A673 (cell line): ENCODE results near the gene PIGS. TPM values are rescaled to one million over a fixed set of nuclear protein-coding genes. Genes with fewer than 3 reads are reported as not detected.
"Not testable (repeated sequence)": the region's sequence is repeated elsewhere in the genome, so short reads cannot be mapped to it uniquely, and the experiment has no call there.

Experiments
- BruUV-seq: library from RNA; stranded (reverse); fragments of 400-500 nt; replicated peaks from 2 replicates; lab custom pipeline; 2021; lab: Mats Ljungman, UMichigan
- CTCF ChIA-PET: fragments of 300-600 bp; sonication (Branson Sonifier 250); formaldehyde crosslinking; loops from one replicate; lab custom pipeline; 2022; ENCODE audit warnings: antibody characterized with exemption; lab: Charles Lee
- POLR2A ChIA-PET: fragments of 300-600 bp; sonication (Branson Sonifier 250); formaldehyde crosslinking; loops from one replicate; lab custom pipeline; 2022; ENCODE audit warnings: antibody characterized with exemption; ENCODE audit not compliant: low non-redundant PET; lab: Charles Lee
- DNase-seq: peaks from one replicate; pipeline ENCODE4 v3.0.0-alpha.2; 2015; ENCODE audit warnings: low spot score
- H3K27ac ChIP-seq: fragments of 200-600 bp; sonication (generic); 2 replicates; pipeline ENCODE4 v1.5.1; 2016; ENCODE audit warnings: mixed run types, low read depth, mild to moderate bottlenecking, mixed read lengths, antibody characterized with exemption, low read length; ENCODE audit not compliant: poor library complexity, severe bottlenecking
- H3K27me3 ChIP-seq: fragments of 200-600 bp; sonication (generic); replicated peaks from 2 replicates; pipeline ENCODE4 v1.6.1; 2017; ENCODE audit warnings: mixed run types, low read depth, mild to moderate bottlenecking, mixed read lengths, antibody characterized with exemption, low read length; ENCODE audit not compliant: insufficient read depth, poor library complexity
- H3K36me3 ChIP-seq: fragments of 200-600 bp; sonication (generic); 2 replicates; pipeline ENCODE4 v1.6.1; 2016; ENCODE audit warnings: mixed run types, mild to moderate bottlenecking, mixed read lengths, antibody characterized with exemption, low read length; ENCODE audit not compliant: insufficient read depth, poor library complexity, severe bottlenecking
- H3K4me1 ChIP-seq: fragments of 200-600 bp; sonication (generic); 2 replicates; pipeline ENCODE4 v1.6.1; 2017; ENCODE audit warnings: mixed run types, mild to moderate bottlenecking, mixed read lengths, antibody characterized with exemption, low read length; ENCODE audit not compliant: insufficient read depth, poor library complexity, severe bottlenecking
- H3K4me3 ChIP-seq: fragments of 200-600 bp; sonication (generic); 2 replicates; pipeline ENCODE4 v1.5.1; 2016; ENCODE audit warnings: low read depth, mixed run types, mild to moderate bottlenecking, mixed read lengths, low read length; ENCODE audit not compliant: poor library complexity, severe bottlenecking
- H3K9me3 ChIP-seq: fragments of 200-600 bp; sonication (generic); 2 replicates; pipeline ENCODE4 v1.6.1; 2016; ENCODE audit warnings: mixed run types, low read depth, mild to moderate bottlenecking, mixed read lengths, antibody characterized with exemption, low read length; ENCODE audit not compliant: poor library complexity, severe bottlenecking
- EZH2 ChIP-seq: fragments of 200-600 bp; sonication (generic); IDR thresholded peaks from 2 replicates; pipeline ENCODE4 v1.6.1; 2017; ENCODE audit warnings: borderline replicate concordance, low read depth, mild to moderate bottlenecking, mixed read lengths, antibody characterized with exemption, low read length; ENCODE audit not compliant: poor library complexity, severe bottlenecking
- intact Hi-C: fragments of 100-400 bp; cut with micrococcal nuclease; formaldehyde crosslinking; loops from one replicate; pipeline ENCODE4 v1.10.0; 2022; ENCODE audit not compliant: unreplicated experiment
- total RNA-seq: library from RNA; stranded (reverse); gene quantifications from 2 replicates; pipeline ENCODE4 v1.2.3, GENCODE V29; 2021
- TF ChIP-seq, protein P1 (sequence below): fragments of 300-800, 200-600 bp; sonication (generic); conservative IDR thresholded peaks from 2 replicates; pipeline ENCODE4 v1.5.1; 2017; ENCODE audit warnings: low read depth, mild to moderate bottlenecking, antibody characterized with exemption, low read length, moderate library complexity, mixed read lengths

The PIGS gene
- total RNA-seq, 1 experiment from 2014 or later, result 51.6 TPM

GRCh38 chr17:28612936-28613872 is 41.9 kb upstream of the PIGS start:
- H3K4me3 ChIP-seq, result no peak overlapping the region
- H3K27ac ChIP-seq, result no peak overlapping the region
- peaks cover 45% of the 10 kb centered on the region for H3K36me3 ChIP-seq
- H3K4me1 ChIP-seq, result no peaks in the 10 kb centered on the region
- H3K9me3 ChIP-seq, result no peaks in the 10 kb centered on the region
- no TSS peak for BruUV-seq
- ChIA-PET CTCF (interaction anchor here (0.5 to 1.2 kb wide), 3 partner anchors 14 to 24 kb away, joined by 3 to 4 read pairs (median 3); no protein-coding TSS in a partner anchor), POLR2A (no interaction called here)
- no peak for TF ChIP-seq EZH2
- TF ChIP-seq, protein P1, sequence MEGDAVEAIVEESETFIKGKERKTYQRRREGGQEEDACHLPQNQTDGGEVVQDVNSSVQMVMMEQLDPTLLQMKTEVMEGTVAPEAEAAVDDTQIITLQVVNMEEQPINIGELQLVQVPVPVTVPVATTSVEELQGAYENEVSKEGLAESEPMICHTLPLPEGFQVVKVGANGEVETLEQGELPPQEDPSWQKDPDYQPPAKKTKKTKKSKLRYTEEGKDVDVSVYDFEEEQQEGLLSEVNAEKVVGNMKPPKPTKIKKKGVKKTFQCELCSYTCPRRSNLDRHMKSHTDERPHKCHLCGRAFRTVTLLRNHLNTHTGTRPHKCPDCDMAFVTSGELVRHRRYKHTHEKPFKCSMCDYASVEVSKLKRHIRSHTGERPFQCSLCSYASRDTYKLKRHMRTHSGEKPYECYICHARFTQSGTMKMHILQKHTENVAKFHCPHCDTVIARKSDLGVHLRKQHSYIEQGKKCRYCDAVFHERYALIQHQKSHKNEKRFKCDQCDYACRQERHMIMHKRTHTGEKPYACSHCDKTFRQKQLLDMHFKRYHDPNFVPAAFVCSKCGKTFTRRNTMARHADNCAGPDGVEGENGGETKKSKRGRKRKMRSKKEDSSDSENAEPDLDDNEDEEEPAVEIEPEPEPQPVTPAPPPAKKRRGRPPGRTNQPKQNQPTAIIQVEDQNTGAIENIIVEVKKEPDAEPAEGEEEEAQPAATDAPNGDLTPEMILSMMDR, result peak; percentile 81
- intact Hi-C loops, result loop anchor here (1.0 kb wide), 1 partner anchor 119 kb away; no protein-coding TSS in a partner anchor
- DNase-seq, result peak; percentile 62
- H3K27me3 ChIP-seq, result no peaks in the 10 kb centered on the region

DNA sequence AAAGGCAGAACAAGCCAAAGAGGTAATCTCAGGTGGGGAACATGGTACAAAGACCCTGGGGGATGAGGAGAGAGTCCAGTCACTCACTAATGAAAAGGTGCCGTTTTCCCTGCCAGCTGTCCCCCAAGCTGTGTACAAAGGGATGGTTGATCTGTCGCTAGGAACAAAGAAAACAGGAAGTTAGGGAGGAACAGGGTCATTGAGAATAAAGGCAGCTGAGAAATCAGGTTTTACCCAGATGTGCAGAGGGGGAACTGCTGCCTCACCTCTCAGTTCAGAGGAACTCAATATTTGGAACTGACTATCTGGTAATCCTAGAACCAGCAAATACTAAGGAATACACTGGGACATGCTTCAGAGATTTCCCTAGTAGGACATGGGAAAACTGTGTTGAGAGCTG is 41.2 kb upstream of the PIGS start:
- H3K9me3 ChIP-seq, result no peaks in the 10 kb centered on the region
- DNase-seq, result no peak
- POLR2A ChIA-PET, result no interaction called here
- H3K4me3 ChIP-seq, result no peak overlapping the region
- CTCF ChIA-PET, result interaction anchor here (0.5 to 1.1 kb wide), 2 partner anchors 14 to 24 kb away, joined by 3 to 4 read pairs; no protein-coding TSS in a partner anchor
- H3K27ac ChIP-seq, result no peak overlapping the region
- no peaks in the 10 kb centered on the region for H3K27me3 ChIP-seq
- intact Hi-C loops, result no loop called here
- TF ChIP-seq, protein P1, result no peak
- no peak for TF ChIP-seq EZH2
- no peaks in the 10 kb centered on the region for H3K4me1 ChIP-seq
- peaks cover 42% of the 10 kb centered on the region for H3K36me3 ChIP-seq
- no TSS peak for BruUV-seq

DNA sequence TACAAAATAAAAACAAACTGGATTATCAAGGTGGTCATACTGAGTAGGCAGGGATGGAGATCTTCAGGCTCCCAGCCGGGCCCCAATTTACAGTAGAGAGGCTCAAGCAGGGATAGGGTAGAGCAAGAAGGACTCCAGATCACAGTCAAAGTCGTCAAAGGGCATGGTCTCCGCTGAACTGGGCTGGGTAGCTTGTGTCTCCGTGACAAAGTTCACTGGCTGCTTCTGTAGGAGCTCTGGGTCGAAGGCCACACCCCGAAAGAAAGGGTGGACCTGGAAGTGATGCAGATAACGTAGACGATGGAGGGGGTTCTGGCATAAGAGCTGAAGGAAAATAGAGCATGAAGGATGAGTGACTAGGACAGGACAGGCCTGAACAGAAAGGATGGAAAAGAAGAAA is 39.1 kb upstream of the PIGS start:
- Histone ChIP-seq H3K4me1 (no peaks in the 10 kb centered on the region), H3K27me3 (no peaks in the 10 kb centered on the region), H3K36me3 (peaks cover 21% of the 10 kb centered on the region), H3K4me3 (no peak overlapping the region), H3K9me3 (no peaks in the 10 kb centered on the region), H3K27ac (no peak overlapping the region)
- POLR2A ChIA-PET, result no interaction called here
- TF ChIP-seq, protein P1, result no peak
- no peak for TF ChIP-seq EZH2
- no peak for DNase-seq
- intact Hi-C loops, result no loop called here
- CTCF ChIA-PET, result no interaction called here
- no TSS peak for BruUV-seq

GRCh38 chr17:28604031-28604430 is 32.7 kb upstream of the PIGS start:
- DNase-seq, H3K9me3 ChIP-seq, H3K36me3 ChIP-seq, CTCF ChIA-PET, H3K27me3 ChIP-seq, intact Hi-C loops, POLR2A ChIA-PET, H3K4me3 ChIP-seq, H3K27ac ChIP-seq, BruUV-seq, H3K4me1 ChIP-seq: not testable (repeated sequence)
